LNCAP (cell line): ENCODE data around the gene ARHGAP29.

ENCODE experiments used
- CTCF ChIP-seq: fragments of 450-650 bp; IDR thresholded peaks from 2 replicates; pipeline ENCODE4 v1.5.1; 2017; ENCODE audit warnings: mild to moderate bottlenecking

The ARHGAP29 gene

DNA sequence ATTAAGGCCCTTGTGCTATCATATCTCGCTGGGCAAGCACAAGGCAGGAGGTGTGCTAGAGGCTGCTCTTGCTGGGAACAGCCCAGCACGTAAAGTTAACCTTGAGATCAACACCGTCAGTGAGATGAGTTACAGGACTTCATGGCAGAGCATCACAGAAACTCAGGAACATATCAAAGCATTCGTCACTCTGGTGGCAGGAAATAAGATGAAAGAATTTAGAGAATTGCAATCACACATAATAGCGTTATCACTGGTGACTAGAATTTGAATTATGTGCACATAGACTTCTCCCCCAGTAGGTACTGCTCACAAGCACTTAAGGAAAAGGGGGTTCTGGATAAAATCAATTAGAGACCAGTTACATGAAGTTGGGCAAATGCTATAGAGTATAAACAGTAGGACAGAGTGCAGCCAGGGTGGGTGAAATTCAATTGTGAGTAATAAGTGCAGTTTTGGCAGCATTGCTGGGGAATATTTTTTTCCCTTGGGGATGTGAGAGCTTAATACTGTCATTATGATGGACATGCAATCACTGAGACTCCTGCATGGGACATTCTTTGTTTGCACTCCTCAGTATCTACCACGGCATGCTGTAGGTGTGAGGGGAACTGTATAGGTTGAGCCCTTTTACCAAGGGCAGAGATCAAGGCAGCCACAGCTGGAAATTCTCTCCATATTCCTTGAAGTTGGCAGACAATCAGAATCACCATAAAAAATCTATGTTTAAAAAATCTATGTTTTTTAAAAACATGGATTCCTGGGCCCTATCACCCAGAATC, 44.2 kb upstream of the ARHGAP29 start:
- no peak for TF ChIP-seq CTCF

DNA sequence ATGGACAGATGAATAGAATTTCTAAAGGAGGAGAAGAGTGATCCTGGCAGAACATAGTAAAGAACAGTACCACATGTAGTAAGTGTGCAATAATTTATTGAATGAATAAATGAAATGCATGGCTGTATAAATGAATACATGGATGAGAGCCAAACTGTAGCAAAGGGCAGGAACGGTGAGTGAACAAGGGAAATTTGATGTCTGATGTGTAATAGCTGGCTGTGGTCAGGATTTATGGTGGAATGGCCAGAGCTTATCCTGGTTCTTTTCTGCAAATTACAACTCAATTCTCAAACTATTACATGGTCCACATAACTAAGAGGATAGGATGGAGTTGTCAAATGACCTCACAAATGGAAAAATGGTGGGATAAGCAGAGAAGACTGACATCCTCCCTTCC, 43.2 kb upstream of the ARHGAP29 start:
- TF ChIP-seq CTCF = no peak

GRCh38 chr1:94279462-94279861, 42.1 kb upstream of the ARHGAP29 start:
- TF ChIP-seq CTCF = no peak

- TF ChIP-seq CTCF = no peak
These were observed 41.7 kb upstream of the ARHGAP29 start for GRCh38 chr1:94279038-94279437.

DNA sequence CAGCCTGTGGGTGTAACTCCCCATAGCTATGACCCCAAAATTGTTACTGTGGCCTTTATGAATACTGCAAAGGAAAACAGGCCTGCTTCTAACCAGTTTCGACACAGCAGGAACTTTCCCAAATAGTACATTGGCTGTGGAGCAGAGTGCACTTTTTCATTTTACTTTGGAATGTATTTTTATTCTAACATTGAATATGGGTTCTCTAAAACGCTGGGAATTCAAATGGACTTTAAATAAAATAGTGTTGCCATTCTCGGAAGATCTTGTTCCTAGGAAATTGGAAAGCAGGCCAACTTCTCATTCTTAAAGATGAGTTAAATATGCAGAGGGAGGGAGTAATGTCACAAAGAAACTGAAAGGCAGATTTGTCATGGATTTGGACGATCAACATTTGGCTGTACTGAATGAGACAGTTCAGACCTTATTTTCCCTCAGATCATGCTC, 39.6 kb upstream of the ARHGAP29 start:
- TF ChIP-seq CTCF = no peak

- TF ChIP-seq CTCF = no peak
These were observed 37.7 kb upstream of the ARHGAP29 start for GRCh38 chr1:94275083-94275482.

DNA sequence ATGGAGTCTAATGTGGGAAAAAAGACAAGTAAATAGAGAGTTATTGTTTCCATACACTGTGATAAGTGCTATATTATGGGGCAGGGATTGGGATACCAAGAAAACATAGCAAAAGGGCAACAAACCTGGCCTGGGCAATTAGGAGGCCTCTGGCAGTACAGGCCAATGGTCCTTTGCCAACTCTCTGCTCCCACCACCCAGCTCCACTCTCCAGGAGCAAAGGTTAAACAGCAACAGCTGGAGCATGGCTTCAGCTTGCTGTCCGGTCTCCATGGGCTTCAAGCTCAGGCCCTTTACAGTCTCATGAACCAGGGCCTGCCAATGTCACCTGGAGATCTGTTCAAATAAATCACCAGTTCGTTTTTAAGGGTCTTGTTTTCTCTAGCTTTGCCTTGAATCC, 37.2 kb upstream of the ARHGAP29 start:
- no peak for TF ChIP-seq CTCF

GRCh38 chr1:94273111-94273510, 35.7 kb upstream of the ARHGAP29 start:
- TF ChIP-seq CTCF = no peak
